NCI-H226 (cell line): ENCODE results near the gene PSMD2.
"Not testable (repeated sequence)": the region's sequence is repeated elsewhere in the genome, so short reads cannot be mapped to it uniquely, and the experiment has no call there.

Experiments
- DNase-seq: peaks from one replicate; pipeline ENCODE4 v3.0.0-alpha.2; 2015

Gene PSMD2

DNA sequence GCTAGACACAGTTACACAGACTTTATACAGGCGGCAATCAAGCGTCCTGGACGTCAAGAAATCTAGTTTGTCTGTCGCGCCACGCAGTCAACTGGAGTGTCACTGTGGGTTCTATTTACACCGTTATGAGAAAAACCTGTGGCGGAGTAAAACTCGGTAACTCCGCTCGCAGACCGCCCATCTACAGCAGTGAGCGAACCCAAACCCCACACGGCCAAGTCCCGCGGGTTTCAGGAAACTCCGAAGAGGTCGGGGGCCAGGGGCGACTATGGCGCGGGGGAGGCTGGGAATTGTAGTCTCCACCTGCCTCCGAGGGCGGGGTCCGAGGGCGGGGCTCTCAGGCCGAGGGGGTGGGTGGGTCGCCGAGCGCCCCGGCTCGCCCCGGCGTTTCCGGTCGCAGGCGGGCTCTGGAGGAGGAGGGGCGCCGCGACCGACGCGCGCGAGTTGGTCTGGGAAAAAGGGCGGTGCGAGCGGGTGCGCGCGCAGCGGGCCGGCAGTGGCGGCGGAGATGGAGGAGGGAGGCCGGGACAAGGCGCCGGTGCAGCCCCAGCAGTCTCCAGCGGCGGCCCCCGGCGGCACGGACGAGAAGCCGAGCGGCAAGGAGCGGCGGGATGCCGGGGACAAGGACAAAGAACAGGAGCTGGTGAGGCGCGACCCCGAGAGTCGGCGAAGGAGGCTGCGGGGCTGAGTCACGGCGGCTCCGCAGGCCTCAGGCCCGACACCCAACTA, at the start of gene PSMD2:
Gene PSMD2 (plus strand): TSS at position 483 of the 729 bp plus-strand sequence. CDS start 26 bp downstream, at position 509.
- DNase-seq = peak; percentile 93

DNA sequence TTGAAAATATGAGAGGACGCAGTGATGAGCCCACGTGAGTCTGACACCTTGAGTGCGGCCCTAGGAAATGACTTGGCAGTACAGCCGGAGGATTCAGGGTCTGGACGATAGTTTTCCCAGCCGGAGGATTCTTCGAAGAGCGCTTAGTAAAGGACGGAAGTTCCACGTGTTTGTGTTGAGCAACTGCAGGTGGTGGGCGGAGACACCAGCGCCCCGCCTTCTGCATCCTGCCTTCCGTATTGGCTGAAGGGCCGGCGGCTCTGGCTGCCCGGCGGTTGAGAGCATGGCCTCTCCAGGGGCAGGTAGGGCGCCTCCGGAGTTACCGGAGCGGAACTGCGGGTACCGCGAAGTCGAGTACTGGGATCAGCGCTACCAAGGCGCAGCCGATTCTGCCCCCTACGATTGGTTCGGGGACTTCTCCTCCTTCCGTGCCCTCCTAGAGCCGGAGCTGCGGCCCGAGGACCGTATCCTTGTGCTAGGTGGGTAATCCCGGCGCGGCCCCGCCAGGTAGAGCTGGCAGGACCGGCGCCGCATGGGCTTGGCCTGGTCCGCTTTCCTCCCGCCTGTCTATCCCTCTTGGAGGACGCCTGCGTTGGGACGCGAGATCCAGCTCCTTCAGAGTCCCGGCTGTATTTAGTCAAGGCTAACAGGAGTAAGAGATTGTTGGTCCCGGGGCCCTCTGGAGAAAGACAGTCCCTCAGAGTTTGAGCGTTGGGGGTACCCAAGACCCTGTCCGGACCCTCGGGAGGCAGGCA, 49.5 kb upstream of the PSMD2 start, which contains the start of gene EEF1AKMT4:
Gene EEF1AKMT4 (plus strand): TSS at position 261 of the 755 bp plus-strand sequence. CDS start 23 bp downstream, at position 284.
- DNase-seq = peak; percentile 97

DNA sequence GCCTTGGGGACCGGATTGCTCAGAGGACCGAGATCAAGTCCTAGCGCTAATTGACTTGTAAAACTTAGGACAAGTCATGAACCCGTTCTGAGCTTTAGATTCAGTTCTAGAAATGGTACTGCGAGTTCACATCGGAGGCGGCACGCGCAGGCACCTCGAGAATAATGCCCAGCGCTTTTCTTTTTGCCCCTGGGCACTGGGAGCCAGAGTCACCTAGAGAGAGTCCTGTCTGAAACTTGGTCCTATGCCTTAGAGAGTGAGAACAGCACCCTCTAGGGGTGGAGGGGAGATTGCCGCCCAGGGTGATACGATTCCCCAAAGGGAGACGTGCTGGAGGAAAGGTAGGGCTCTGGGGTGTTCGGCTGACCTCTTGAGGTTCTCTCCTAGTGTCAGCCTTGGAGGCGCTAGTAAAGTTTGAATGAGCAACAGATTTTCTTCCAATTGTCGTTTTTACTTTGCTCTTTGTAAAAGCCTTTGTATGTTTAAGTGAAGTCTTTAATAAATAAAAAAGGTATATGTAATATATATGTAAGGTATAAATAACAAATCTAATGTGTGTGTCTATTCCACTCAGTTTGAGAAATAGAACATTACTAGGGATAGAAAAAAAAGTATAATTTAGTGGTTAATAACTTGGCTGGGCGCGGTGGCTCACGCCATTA, 48.7 kb upstream of the PSMD2 start:
- peak; percentile 83 for DNase-seq

DNA sequence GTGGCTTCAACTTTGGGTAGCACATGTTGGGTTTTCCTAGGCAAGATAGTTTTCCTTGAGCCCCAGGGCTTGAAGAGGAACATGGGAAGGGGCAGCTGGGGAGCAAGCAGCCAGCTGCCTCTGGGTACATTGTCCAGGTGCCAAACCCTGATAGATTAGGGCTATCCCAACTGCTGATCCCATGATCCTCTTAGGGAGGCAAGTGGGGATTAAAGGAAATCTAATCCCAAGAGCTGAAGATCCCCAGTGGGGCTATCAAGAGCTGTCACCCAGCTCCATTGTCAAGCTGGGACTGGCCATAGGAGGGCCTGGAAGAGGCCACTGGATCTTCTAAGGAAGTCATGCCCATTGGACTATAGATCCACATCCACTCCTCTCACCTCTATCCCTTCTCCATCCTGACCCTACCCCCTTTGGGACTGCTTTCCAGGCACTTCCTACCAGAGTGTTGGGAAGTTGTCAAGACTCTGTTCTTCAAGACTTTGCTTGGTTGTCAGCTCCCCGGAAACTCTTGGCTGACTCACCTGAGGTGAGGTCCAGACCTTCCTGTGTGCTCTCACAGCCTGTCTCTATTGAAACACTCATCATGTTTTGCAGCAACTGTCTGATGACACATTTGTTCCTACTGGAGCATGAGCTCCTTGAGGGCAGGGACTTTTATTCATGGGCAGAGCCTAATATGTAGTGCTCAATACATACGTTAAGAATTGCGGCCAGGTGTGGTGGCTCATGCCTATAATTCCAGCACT, 43.6 kb upstream of the PSMD2 start:
- DNase-seq = peak; percentile 51

DNA sequence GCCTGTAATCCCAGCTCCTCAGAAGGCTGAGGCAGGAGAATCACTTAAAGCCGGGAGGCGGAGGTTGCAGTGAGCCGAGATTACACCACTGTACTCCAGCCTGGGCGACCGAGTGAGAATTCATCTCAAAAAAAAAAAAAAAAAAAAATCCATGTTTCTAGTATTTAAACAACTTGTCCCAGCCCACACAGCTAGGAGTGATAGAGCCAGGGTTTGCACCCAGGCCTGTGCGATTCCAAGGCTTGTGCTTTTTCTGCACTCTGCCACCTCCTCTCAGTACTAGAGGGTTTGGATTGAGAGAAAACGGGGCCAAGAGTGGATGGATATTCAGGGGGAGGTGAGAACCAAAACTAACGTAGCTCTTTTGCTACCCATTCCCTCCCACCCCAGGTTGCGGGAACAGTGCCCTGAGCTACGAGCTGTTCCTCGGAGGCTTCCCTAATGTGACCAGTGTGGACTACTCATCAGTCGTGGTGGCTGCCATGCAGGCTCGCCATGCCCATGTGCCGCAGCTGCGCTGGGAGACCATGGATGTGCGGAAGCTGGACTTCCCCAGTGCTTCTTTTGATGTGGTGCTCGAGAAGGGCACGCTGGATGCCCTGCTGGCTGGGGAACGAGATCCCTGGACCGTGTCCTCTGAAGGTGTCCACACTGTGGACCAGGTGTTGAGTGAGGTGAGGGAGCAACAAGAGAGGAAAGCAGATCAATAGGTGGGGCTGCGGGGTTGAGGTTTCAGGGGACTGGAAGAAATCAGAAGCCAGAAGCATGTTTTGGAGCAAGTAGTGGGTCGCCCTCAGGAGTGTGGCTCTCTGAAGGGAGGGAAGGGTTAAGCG, 41.7 kb upstream of the PSMD2 start:
- DNase-seq = no peak

DNA sequence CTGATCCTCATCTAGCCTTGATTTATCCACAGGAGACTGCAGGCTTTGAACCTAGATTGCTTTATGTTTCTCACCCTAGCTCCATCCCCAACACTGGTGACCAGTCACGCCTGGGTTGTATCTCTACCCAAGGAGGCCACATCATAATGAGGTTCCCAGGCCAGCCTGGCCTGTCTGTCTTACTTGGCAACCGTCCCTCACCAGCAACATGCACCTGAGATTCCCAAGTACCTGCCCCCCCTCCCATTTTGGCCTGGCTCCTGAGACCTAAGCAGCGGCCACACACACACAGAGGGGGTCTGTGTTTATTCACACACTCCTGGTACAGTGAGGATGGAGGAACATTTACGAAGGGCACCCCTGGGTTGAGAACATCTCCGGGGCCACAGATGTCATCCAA, 40.1 kb upstream of the PSMD2 start:
- no peak for DNase-seq

DNA sequence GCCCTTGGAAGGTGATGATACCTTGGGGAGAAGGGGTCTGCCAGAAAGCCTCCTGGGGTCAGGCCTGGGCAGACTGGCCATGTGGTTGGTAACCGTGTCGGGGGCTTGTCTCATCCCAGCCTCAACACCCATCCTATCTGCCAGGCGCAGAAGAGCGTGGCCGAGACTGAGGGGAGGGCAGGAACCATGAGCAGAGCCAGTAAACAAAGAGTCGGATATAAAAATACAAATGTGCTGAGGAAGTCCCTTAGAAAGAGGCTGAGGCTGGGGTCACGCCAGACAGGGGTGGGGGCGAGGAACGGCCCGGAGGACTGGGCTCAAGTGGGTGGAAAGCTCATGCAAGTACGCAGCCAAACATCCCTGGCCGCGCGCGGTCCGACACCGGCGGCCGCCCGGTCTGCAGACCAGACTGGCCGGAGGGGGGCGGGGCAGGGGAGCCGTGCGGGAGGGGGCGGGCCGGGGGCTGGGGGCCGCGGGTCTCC, 39.6 kb upstream of the PSMD2 start:
- no peak for DNase-seq

DNA sequence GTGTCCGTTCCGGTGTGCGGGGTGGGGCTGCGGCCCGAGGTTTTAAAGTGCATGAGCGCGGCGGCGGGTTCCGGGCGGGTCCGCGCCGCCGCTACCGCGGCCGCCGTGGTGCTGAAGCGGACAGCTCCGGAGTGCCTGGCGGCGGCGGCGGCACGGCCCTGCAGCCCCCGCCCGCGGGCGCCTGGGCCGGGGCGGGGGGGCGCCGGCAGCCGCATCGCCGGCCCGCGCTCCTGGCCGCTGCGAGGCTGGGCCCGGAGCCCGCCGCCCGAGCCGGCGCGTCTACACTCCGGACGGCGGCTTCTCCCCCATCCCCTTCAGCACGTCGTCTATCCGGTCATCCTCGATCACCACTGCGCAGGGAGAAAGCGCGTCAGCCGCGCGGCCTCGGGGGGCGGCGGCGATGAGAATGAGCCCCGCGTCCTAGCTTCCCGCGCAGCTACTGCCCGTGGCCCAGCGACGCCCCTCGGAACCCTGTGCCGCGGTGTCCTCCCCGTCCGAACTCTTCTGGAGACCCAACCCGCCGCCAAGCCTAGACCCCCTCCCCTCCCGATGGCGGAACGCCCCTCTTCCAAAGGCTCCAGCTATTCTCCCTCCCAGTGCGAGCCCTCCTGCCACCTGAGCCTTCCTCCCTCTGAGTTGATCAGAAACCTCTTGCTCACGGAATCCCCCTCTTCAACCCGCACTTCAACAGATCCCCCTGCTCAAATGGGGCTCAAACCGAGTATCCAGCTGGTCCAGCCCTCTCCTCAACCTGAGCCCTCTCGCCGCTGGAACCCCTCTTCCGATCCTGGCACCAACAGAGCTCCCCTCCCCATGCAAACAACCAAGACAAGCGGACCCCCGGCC, 38.9 kb upstream of the PSMD2 start:
- DNase-seq = no peak

DNA sequence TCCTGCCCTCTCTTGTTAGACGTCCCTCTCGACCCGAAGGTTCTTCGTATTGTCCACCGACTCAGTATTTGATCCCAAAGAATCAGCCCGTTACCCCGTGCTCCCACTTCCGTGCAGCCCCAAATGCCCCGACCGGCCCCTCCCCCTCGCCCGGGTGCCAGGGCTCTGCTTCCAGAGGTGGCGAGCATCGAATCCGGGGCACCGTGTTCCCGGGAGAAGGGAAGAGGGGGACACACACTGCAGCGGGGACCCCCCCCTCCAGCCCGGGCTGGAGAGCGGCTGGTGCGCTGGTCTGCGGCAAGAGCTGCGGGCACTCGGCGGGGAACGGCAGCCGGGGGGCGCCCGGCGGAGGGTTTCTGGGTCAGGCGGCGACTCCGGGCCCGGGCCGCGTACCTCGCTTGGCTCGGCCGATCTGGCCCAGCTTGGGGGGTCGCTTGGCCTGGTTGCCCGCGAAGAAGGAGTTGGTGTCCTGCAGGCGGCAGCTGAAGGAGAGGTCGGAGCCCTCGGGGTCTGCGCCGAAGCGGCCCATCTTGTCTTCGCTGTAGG, 38.2 kb upstream of the PSMD2 start:
- DNase-seq = no peak

DNA sequence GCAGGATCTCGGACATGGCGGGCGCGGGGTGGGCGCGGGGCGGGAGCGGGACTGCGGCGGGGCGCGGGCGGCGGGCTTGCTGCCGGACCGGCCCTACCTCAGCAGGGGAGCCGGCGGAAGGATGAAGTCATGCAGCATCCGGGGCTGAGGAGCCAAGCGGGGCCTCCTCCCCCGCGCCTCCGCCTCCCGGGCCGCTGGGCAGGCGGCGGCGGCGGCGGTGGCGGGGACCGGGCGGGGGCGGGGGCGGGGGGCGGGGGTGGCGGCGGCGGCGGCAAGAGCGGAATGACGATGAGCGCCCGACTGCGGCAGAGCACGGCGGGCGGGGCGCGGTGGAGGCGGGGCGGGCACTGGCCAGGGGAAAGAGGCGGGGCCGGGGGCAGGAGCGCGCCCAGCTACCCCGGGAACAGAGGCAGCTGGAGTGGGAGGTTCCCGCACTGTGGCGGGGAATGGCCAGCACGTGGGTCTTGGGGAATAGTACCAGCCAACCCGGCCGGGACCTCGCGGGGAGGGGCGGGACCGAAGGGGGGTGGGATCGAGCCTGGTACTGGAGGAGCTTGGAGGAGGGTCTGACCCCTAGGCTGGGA, 37.7 kb upstream of the PSMD2 start, which contains the start of gene CAMK2N2:
Gene CAMK2N2 (minus strand): TSS at position 284 of the 584 bp plus-strand sequence. CDS start 268 bp downstream, at position 16.
- DNase-seq = peak; percentile 82

DNA sequence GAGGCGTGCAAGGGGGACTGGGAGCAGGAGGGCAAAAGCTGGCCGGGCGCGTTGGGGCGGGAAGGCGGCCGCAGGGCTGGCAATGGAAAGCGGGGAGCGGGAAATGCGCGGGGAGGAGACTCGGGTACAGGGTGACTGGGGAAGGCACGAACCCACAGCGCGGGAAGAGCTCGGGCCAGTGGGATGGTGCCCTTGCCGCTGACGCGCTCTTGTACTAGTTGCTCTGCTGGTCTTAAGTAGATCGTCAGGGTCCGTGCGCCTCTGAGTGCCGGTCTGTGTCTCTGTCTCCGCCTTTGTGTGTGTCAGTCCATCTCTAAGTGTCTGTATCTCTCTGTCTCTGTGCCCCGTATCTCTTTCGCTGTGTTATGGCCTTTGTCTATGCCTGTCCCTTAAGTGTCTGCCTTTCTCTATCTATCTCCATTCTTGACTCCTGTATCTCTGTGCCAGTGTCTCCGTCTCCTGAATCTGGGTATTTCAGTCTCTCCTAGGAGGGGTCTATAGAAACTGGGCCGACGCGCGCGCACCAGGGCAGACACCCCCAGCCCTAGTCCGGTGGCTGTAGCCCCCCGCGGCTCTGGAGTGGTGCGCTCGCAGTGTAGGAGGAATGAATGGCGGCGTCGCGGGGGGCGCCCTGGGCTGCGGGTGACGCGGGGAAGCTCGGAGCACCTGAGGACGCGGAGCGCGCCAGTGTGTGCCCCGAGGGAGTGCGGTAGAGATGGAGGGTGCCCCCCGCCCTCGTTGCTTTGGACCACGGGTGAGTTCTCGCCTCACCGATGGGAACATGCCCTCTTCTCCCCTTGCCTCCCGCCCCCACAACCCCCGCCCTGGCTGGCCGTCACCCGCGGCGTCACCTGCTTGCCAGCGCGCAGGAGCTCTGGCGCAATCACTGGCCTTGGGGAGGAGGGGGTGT, 36.9 kb upstream of the PSMD2 start:
- peak; percentile 12 for DNase-seq

DNA sequence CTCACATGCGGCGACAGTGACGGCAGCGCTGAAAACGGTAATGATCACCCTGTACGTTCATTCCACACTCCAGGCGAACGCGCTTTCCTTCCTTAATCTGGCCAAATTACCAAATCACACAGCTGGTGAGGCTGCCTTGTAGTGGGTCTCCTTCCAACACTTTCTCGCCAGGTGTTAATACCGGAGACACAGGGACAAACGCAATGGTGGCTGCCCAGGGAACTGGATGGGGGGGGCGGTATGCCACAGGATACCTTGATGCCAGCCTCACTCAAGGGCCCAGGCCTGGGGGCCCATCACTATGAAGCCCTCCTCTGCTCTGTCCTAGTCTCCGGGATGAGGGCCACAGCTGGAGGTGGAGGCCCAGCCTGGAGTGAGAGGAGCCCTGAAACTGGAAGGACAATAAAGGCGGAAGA, 36.3 kb upstream of the PSMD2 start:
- DNase-seq = no peak

DNA sequence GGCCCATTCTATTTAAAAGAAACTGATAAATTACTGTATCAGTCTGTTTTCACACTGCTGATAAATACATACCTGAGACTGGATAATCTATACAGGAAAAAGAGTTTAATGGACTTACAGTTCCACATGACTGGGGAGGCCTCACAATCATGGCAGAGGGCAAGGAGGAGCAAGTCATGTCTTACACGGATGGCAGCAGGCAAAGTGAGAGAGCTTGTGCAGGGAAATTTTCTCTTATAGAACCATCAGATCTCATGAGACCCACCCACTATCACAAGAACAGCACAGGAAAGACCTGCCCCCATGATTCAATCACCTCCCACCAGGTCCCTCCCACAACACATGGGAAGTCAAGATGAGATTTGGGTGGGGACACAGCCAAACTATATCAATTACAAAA, 31.8 kb upstream of the PSMD2 start:
- not testable (repeated sequence) for DNase-seq

DNA sequence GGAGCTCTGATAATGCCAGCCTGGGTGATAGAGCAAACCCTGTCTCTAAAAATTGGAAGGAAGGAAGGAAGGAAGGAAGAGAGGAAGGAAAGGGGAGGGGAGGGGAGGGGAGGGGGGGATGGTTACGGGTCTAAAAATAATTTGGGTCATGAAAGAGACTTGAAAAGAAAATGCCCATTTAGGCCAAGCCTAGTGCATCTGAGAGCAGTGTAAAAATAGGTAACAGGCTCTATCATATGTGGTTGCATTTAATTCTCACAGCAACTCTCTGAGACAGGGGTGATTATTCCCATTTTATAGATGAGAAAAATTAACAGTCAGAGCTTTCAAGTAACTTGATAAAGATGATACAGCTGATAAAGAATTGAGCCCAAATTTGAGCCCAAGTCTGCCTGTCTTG, 26.8 kb upstream of the PSMD2 start:
- DNase-seq = no peak

DNA sequence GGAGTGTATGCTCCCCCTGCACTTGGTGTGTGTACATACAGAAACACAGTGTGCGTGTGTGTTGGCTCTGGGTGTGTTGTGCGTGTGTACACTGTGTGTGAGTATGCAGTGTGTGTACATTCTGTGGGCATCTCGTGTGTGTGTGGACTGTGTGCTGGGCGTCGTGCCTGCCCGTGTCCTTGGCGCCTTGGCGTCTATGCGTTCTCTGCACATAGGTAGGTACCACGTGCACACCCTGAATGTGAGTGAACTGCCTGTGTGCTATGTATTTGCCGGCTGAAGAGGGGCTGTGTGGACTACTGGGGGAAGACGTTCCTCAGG, 23.7 kb upstream of the PSMD2 start:
- DNase-seq = no peak

DNA sequence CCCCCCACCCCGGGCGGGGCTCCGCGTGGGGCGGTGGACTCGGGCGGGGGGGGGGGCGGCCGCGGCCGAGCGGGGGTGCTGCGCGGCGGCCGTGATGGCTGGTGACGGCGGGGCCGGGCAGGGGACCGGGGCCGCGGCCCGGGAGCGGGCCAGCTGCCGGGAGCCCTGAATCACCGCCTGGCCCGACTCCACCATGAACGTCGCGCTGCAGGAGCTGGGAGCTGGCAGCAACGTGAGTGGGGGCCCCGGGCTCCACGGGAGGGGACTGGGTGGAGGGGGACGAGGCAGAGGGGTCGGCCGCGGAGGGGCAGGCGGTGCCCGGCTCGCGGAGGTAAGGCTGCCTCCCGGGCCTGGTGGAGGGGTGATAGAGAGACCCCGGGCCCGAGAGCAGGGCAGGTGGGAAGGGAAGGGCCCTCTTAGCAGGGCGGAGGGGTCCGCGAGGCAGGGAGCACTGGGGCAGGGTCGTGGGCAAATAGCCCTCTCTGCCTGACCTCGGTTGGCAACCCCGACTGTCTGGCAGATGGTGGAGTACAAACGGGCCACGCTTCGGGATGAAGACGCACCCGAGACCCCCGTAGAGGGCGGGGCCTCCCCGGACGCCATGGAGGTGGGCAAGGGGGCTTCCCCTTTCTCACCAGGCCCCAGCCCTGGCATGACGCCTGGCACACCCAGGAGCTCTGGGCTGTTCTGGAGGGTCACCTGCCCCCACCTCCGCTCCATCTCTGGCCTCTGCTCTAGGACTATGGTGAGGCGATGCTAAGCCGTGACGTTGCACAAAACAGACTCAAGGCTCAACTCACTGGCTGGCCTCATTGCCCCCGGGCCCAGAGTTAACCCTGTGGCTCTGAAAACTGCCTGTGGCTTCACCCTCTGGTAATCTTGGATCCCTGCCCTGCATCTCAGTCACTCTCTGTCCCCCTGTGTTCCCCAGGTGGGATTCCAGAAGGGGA, 22.8 kb upstream of the PSMD2 start, which contains the start of gene ECE2:
Gene ECE2 (plus strand): TSS at position 62 of the 950 bp plus-strand sequence. CDS start 132 bp downstream, at position 194.
- DNase-seq = no peak

DNA sequence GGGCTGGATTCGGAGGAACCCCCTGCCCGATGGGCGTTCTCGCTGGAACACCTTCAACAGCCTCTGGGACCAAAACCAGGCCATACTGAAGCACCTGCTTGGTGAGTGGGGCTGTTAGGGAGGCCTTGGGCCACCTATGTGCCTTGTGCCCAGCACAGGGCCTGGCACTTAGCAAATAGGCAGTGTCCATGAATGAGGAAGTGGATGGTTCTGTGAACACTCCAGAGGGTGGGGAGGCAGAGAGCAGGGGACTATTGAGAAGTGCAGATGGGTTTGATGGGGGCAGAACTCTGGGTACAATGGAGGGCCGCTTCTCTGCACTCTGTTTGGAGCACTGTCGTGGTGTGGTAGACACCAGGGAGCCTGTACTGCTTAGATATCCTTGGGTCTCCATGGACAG, 21.7 kb upstream of the PSMD2 start:
- DNase-seq = no peak

DNA sequence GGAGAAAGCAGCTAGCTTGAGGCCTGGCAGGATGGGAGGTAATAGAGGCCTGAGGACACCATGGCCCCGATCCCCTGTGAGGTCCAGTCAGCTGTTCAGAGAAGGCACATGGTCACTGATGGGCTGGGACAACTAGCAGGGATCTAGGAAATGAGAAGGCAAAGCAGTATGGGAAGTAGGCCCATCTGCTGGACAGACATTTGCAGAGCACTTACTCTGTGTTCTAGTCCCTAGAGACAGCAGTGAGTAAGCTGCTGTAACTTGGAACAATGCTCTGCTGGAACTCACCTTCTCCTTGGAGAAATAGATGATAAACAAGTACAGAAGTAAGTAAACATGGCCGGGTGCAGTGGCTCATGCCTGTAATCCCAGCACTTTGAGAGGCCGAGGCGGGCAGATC, 16.1 kb upstream of the PSMD2 start:
- no peak for DNase-seq
